Measurements from ENCODE around the gene PCYT2.

DNA sequence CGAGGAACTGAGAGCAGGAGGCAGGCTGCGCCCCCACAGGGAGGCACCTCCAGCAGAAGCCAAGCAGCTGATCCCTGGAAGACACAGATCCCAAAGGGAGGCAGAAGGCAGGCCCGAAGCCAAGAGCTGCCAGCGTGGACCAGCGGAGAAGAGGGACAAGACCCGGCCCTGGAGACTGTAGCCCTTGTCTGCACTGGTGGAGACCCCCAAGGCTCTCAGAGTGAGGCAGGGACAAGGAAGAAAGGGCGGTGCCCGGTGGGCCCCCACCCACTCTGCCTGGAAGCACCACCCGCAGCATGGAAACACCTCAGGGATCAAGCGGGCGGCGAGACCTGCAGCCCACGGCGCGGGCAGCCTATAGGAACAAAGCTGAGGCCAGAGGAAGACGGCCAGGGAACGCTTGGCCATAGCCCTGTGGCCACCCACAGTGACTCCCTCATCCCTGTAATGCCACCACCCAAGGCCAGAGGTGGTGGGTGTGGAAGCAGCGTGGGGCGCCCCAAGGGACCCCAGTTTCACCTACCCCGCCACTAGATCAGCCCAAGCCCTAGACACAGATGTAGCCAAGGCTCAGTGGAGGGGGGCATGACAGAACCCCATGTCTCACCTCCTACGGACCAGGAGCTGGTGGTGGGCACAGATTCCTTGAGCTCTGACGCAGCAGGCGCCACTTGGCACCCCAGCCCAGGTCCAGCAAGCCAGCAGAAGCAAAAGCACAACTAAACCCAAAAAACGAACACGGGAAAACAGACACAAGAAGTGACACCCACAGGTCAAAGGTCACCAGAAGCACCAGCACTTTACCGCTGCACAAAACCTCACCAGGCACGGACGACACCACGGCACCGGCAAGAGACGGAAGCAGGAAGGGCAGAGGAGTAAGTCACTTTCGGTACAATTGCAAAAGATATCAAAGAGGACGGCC is 9.7 kb upstream of the PCYT2 start:
- TF ChIP-seq, protein P1, sequence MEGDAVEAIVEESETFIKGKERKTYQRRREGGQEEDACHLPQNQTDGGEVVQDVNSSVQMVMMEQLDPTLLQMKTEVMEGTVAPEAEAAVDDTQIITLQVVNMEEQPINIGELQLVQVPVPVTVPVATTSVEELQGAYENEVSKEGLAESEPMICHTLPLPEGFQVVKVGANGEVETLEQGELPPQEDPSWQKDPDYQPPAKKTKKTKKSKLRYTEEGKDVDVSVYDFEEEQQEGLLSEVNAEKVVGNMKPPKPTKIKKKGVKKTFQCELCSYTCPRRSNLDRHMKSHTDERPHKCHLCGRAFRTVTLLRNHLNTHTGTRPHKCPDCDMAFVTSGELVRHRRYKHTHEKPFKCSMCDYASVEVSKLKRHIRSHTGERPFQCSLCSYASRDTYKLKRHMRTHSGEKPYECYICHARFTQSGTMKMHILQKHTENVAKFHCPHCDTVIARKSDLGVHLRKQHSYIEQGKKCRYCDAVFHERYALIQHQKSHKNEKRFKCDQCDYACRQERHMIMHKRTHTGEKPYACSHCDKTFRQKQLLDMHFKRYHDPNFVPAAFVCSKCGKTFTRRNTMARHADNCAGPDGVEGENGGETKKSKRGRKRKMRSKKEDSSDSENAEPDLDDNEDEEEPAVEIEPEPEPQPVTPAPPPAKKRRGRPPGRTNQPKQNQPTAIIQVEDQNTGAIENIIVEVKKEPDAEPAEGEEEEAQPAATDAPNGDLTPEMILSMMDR (IDR thresholded peaks at IDR 0.05) = no peak
- TF ChIP-seq EZH2 (IDR thresholded peaks at IDR 0.05) = no peak
- TF ChIP-seq EZH2phosphoT487 (IDR thresholded peaks at IDR 0.05) = no peak

Measured in neural progenitor cell (in vitro differentiated cells).